SK-N-SH treated with all-trans-retinoic acid at 6 μM for 48 hours (cell line): Measurements from ENCODE around the gene SLC35F3.

ENCODE experiments used
- CREB5 ChIP-seq: fragments of 250-450 bp; sonication (Bioruptor Pico); IDR thresholded peaks from 2 replicates; pipeline ENCODE4 v1.5.1; 2020; ENCODE audit warnings: low read depth, mild to moderate bottlenecking, moderate library complexity
- ESRRG ChIP-seq: fragments of 250-450 bp; sonication (Bioruptor Pico); IDR thresholded peaks from 2 replicates; pipeline ENCODE4 v1.6.1; 2021; ENCODE audit warnings: mild to moderate bottlenecking
- ISL1 ChIP-seq: fragments of 250-450 bp; sonication (Bioruptor Pico); IDR thresholded peaks from 2 replicates; pipeline ENCODE4 v2.1.2; 2022; ENCODE audit warnings: mild to moderate bottlenecking, moderate library complexity
- PATZ1 ChIP-seq: fragments of 250-450 bp; sonication (Bioruptor Pico); IDR thresholded peaks from 2 replicates; pipeline ENCODE4 v1.8.0; 2020; ENCODE audit warnings: mild to moderate bottlenecking, moderate library complexity, borderline replicate concordance
- PPARA ChIP-seq: fragments of 250-450 bp; sonication (Bioruptor Pico); IDR thresholded peaks from 2 replicates; pipeline ENCODE4 v1.5.0; 2020; ENCODE audit warnings: mild to moderate bottlenecking, borderline replicate concordance
- ZC3H10 ChIP-seq: fragments of 250-450 bp; sonication (Bioruptor Pico); IDR thresholded peaks from 2 replicates; pipeline ENCODE4 v1.5.1; 2021; ENCODE audit warnings: mild to moderate bottlenecking, moderate library complexity
- ZNF8 ChIP-seq: fragments of 450-650 bp; formaldehyde crosslinking; IDR thresholded peaks from 2 replicates; pipeline ENCODE4 v1.5.0; 2020; ENCODE audit warnings: mild to moderate bottlenecking, moderate library complexity

- TF ChIP-seq ESRRG (CRISPR knock-in tag) (no peak), PATZ1 (CRISPR knock-in tag) (no peak), ZC3H10 (CRISPR knock-in tag) (no peak), CREB5 (CRISPR knock-in tag) (no peak), ISL1 (CRISPR knock-in tag) (no peak), ZNF8 (no peak), PPARA (CRISPR knock-in tag) (no peak)
Measured at GRCh38 chr1:234148350-234148749, 243.9 kb downstream of the SLC35F3 start.
